Measurements from ENCODE around the gene CFAP54.
"Not testable (repeated sequence)": the region's sequence is repeated elsewhere in the genome, so short reads cannot be mapped to it uniquely, and the experiment has no call there.

Gene CFAP54

DNA sequence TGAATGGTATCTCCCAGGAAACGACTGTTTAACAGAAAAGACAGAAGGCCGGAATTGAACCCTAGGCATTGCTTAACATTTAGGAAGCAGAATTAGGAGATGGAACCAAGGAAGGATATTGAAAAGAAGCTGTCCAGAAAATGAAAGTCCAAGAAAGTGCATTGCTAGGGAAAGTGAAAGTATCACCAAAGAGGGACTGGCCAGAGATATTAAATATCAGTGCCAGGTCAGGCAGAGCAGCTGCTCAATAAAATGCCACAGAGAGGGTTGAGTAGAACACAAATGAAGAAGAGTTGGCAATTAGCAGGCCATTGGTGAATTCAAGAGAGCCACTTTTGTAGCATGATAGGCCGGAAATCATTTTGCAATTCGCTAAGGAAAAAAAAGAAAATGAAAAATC lies 101.6 kb downstream of the CFAP54 start:
- Histone ChIP-seq H3K27ac (ENCODE audit: low read depth, low read length, poor library complexity, severe bottlenecking) (no peak overlapping the region), H3K36me3 (ENCODE audit: insufficient read depth, low read length) (no peaks in the 10 kb centered on the region), H3K9me3 (ENCODE audit: low read length) (no peaks in the 10 kb centered on the region), H2AFZ (ENCODE audit: low read length) (no peak overlapping the region), H3K4me1 (ENCODE audit: insufficient read depth, low read length, severe bottlenecking) (no peaks in the 10 kb centered on the region), H4K20me1 (ENCODE audit: insufficient read depth, low read length) (no peaks in the 10 kb centered on the region), H3K27me3 (ENCODE audit: insufficient read depth, low read length) (no peaks in the 10 kb centered on the region), H3K79me2 (ENCODE audit: insufficient read depth, low read length) (no peaks in the 10 kb centered on the region), H3K4me2 (ENCODE audit: low read length) (no peak overlapping the region), H3F3A (ENCODE audit: insufficient read depth, low read length) (no peaks in the 10 kb centered on the region), H3K4me3 (ENCODE audit: low read depth, low read length, poor library complexity, severe bottlenecking) (no peak overlapping the region), H3K9ac (ENCODE audit: low read length) (no peak overlapping the region), H3K9me2 (ENCODE audit: low read depth, low read length) (no peaks in the 10 kb centered on the region)
- no peak for TF ChIP-seq EZH2 (IDR thresholded peaks at IDR 0.05; ENCODE audit: borderline replicate concordance, low read length)
- TF ChIP-seq, protein P1, sequence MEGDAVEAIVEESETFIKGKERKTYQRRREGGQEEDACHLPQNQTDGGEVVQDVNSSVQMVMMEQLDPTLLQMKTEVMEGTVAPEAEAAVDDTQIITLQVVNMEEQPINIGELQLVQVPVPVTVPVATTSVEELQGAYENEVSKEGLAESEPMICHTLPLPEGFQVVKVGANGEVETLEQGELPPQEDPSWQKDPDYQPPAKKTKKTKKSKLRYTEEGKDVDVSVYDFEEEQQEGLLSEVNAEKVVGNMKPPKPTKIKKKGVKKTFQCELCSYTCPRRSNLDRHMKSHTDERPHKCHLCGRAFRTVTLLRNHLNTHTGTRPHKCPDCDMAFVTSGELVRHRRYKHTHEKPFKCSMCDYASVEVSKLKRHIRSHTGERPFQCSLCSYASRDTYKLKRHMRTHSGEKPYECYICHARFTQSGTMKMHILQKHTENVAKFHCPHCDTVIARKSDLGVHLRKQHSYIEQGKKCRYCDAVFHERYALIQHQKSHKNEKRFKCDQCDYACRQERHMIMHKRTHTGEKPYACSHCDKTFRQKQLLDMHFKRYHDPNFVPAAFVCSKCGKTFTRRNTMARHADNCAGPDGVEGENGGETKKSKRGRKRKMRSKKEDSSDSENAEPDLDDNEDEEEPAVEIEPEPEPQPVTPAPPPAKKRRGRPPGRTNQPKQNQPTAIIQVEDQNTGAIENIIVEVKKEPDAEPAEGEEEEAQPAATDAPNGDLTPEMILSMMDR (IDR thresholded peaks at IDR 0.05; ENCODE audit: low read length) = no peak

DNA sequence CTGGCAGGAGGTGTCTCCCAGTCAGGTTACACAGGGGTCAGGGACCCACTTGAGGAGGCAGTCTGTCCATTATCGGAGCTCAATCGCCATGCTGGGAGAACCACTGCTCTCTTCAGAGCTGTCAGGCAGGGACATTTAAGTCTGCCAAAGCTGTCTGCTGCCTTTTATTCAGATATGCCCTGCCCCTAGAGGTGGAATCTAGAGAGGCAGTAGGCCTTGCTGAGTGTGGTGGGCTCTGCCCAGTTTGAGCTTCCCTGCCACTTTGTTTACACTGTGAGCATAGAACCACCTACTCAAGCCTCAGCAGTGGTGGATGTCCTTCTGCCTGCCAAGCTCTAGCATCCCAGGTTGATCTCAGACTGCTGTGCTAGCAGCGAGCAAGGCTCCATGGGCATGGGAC lies 115.0 kb downstream of the CFAP54 start:
- not testable (repeated sequence) for H3F3A ChIP-seq (ENCODE audit: insufficient read depth, low read length); H3K9me3 ChIP-seq (ENCODE audit: low read length); H3K4me2 ChIP-seq (ENCODE audit: low read length); H2AFZ ChIP-seq (ENCODE audit: low read length); H3K27me3 ChIP-seq (ENCODE audit: insufficient read depth, low read length); H3K9ac ChIP-seq (ENCODE audit: low read length); H3K4me3 ChIP-seq (ENCODE audit: low read depth, low read length, poor library complexity, severe bottlenecking); H3K36me3 ChIP-seq (ENCODE audit: insufficient read depth, low read length); H4K20me1 ChIP-seq (ENCODE audit: insufficient read depth, low read length); H3K79me2 ChIP-seq (ENCODE audit: insufficient read depth, low read length); H3K9me2 ChIP-seq (ENCODE audit: low read depth, low read length); H3K4me1 ChIP-seq (ENCODE audit: insufficient read depth, low read length, severe bottlenecking); H3K27ac ChIP-seq (ENCODE audit: low read depth, low read length, poor library complexity, severe bottlenecking)

DNA sequence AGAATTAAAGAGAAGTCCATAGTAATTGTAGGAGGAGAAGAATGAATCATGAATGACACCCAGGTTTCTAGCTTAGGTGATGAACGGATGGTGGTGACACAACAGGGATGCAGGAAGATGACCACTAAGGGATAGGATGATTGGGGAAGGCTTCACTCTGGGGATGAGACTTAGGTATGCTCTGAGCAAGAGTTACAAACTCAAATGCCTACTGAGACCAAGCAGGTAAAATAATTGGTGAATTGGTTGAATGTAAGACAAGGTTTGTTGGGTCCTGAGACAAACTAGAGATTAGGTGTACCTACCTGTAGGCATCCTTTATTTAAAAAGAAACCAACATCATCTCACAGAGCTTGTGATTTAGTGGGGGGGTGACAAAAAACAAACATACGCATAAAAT lies 116.3 kb downstream of the CFAP54 start:
- Histone ChIP-seq H3K27ac (ENCODE audit: low read depth, low read length, poor library complexity, severe bottlenecking) (no peak overlapping the region), H3K4me2 (ENCODE audit: low read length) (no peak overlapping the region), H3K9me3 (ENCODE audit: low read length) (no peaks in the 10 kb centered on the region), H2AFZ (ENCODE audit: low read length) (no peak overlapping the region), H3F3A (ENCODE audit: insufficient read depth, low read length) (no peaks in the 10 kb centered on the region), H3K9ac (ENCODE audit: low read length) (no peak overlapping the region), H3K27me3 (ENCODE audit: insufficient read depth, low read length) (no peaks in the 10 kb centered on the region), H3K9me2 (ENCODE audit: low read depth, low read length) (no peaks in the 10 kb centered on the region), H3K36me3 (ENCODE audit: insufficient read depth, low read length) (no peaks in the 10 kb centered on the region), H3K4me3 (ENCODE audit: low read depth, low read length, poor library complexity, severe bottlenecking) (no peak overlapping the region), H4K20me1 (ENCODE audit: insufficient read depth, low read length) (no peaks in the 10 kb centered on the region), H3K4me1 (ENCODE audit: insufficient read depth, low read length, severe bottlenecking) (no peaks in the 10 kb centered on the region), H3K79me2 (ENCODE audit: insufficient read depth, low read length) (no peaks in the 10 kb centered on the region)
- no peak for TF ChIP-seq EZH2 (IDR thresholded peaks at IDR 0.05; ENCODE audit: borderline replicate concordance, low read length)
- TF ChIP-seq, protein P1 (IDR thresholded peaks at IDR 0.05; ENCODE audit: low read length) = no peak

DNA sequence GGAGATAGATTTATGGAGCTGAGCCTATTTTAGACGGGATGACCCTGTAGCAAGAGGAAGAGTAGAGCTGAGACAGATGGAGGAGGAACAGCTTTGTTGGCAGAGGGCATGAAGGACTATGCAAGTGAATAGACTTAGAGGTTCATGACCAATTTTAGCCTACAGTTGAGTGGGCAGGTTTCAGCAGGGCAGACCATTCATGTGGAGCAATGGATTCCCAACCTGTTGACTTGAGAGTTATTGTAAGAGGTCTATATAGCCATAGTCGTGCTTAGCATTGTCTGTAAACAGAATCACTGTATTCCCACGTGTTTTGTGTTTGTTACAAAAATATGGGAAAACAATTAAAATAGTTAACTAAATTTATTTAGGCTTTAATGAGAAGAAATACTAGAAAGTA lies 116.8 kb downstream of the CFAP54 start:
- Histone ChIP-seq H3K79me2 (ENCODE audit: insufficient read depth, low read length) (no peaks in the 10 kb centered on the region), H3K9ac (ENCODE audit: low read length) (no peak overlapping the region), H3K27ac (ENCODE audit: low read depth, low read length, poor library complexity, severe bottlenecking) (no peak overlapping the region)

More for the DNA sequence above, 116.8 kb downstream of the CFAP54 start:
- Histone ChIP-seq H3K4me2 (ENCODE audit: low read length) (no peak overlapping the region), H3K9me2 (ENCODE audit: low read depth, low read length) (no peaks in the 10 kb centered on the region), H3K27me3 (ENCODE audit: insufficient read depth, low read length) (no peaks in the 10 kb centered on the region), H3K4me1 (ENCODE audit: insufficient read depth, low read length, severe bottlenecking) (no peaks in the 10 kb centered on the region), H4K20me1 (ENCODE audit: insufficient read depth, low read length) (no peaks in the 10 kb centered on the region), H3K4me3 (ENCODE audit: low read depth, low read length, poor library complexity, severe bottlenecking) (no peak overlapping the region), H3K36me3 (ENCODE audit: insufficient read depth, low read length) (no peaks in the 10 kb centered on the region), H3K9me3 (ENCODE audit: low read length) (no peaks in the 10 kb centered on the region), H3F3A (ENCODE audit: insufficient read depth, low read length) (no peaks in the 10 kb centered on the region), H2AFZ (ENCODE audit: low read length) (no peak overlapping the region)
- TF ChIP-seq EZH2 (IDR thresholded peaks at IDR 0.05; ENCODE audit: borderline replicate concordance, low read length) = no peak
- TF ChIP-seq, protein P1 (IDR thresholded peaks at IDR 0.05; ENCODE audit: low read length) = no peak

All from OCI-LY1 (cell line).